ENCODE measurements around the gene KLK11. TPM values are rescaled to one million over a fixed set of nuclear protein-coding genes. Genes with fewer than 3 reads are reported as not detected.

The KLK11 gene
- total RNA-seq, 2 donors from 2014 or later, result not detected

Other genes with a start within 250 kb of the KLK11 start
- gene ACP4, start 236.2 kb downstream of the KLK11 start, total RNA-seq, result not detected
- gene KLK1, start 202.8 kb downstream of the KLK11 start, total RNA-seq, result 1 to 10 TPM; 1.7 to 2.3 TPM
- gene KLK15, start 193.0 kb downstream of the KLK11 start, total RNA-seq, result not detected
- not detected for gene KLK3, start 171.7 kb downstream of the KLK11 start, total RNA-seq
- gene KLK2, start 153.2 kb downstream of the KLK11 start, total RNA-seq, result under 1 TPM in 1 of 2 donors, not detected in 1; 0.63 TPM
- gene KLK4, start 115.2 kb downstream of the KLK11 start, total RNA-seq, result not detected
- gene KLK5, start 73.6 kb downstream of the KLK11 start, total RNA-seq, result not detected
- gene KLK6, start 57.0 kb downstream of the KLK11 start, total RNA-seq, result not detected
- gene KLK7, start 42.7 kb downstream of the KLK11 start, total RNA-seq, result not detected
- not detected for gene KLK8, start 25.0 kb downstream of the KLK11 start, total RNA-seq
- gene KLK10, start 6.9 kb downstream of the KLK11 start, total RNA-seq, result not detected
- gene KLK12, start 8.4 kb upstream of the KLK11 start, total RNA-seq, result not detected
- gene KLK13, start 38.5 kb upstream of the KLK11 start, total RNA-seq, result not detected
- 1 to 10 TPM in 1 of 2 donors, under 1 TPM in 1; 0.69 to 1.2 TPM for gene KLK14, start 56.3 kb upstream of the KLK11 start, total RNA-seq
- gene CTU1, start 81.8 kb upstream of the KLK11 start, total RNA-seq, result 10 to 100 TPM; 10.7 to 11.9 TPM
- 1 to 10 TPM in 1 of 2 donors, under 1 TPM in 1; 0.74 to 1.6 TPM for gene SIGLEC9, start 98.3 kb upstream of the KLK11 start, total RNA-seq
- not detected for gene SIGLEC7, start 115.7 kb upstream of the KLK11 start, total RNA-seq
- gene CD33, start 198.5 kb upstream of the KLK11 start, total RNA-seq, result 1 to 10 TPM; 1.7 to 2.6 TPM
- gene SIGLECL1, start 224.5 kb upstream of the KLK11 start, total RNA-seq, result not detected